GM12878 (cell line): ENCODE data around the gene GUK1. TPM values are rescaled to one million over a fixed set of nuclear protein-coding genes. Genes with fewer than 3 reads are reported as not detected.
A peak's percentile ranks its signal among the peaks of the same experiment; 100 is the strongest.

Source experiments
- BCL11A ChIP-seq: IDR thresholded peaks from 2 replicates; pipeline ENCODE4 v1.6.1; 2011; ENCODE audit warnings: low read depth, low read length
- CBX3 ChIP-seq: fragments of 200-600 bp; sonication (generic); IDR thresholded peaks from 2 replicates; pipeline ENCODE4 v1.6.1; 2016; ENCODE audit warnings: low read depth, borderline replicate concordance
- CHD1 ChIP-seq: IDR thresholded peaks from 2 replicates; pipeline ENCODE4 v1.6.1; 2012; ENCODE audit warnings: low read depth, low read length, improper control_type of control experiment
- CHD2 ChIP-seq: IDR thresholded peaks from 2 replicates; pipeline ENCODE4 v1.6.1; 2011; ENCODE audit warnings: low read depth, low read length, improper control_type of control experiment, borderline replicate concordance
- CREM ChIP-seq: IDR thresholded peaks from 2 replicates; pipeline ENCODE4 v1.6.1; 2014; ENCODE audit warnings: antibody characterized with exemption, low read depth
- HCFC1 ChIP-seq: fragments of 150-350 bp; IDR thresholded peaks from 2 replicates; pipeline ENCODE4 v1.6.1; 2014; ENCODE audit warnings: low read length
- MEF2A ChIP-seq: IDR thresholded peaks from 2 replicates; pipeline ENCODE4 v1.6.1; 2011; ENCODE audit warnings: low read depth, mild to moderate bottlenecking, low read length, moderate library complexity; ENCODE audit not compliant: insufficient read depth
- MTA3 ChIP-seq: IDR thresholded peaks from 2 replicates; pipeline ENCODE4 v1.6.1; 2012; ENCODE audit warnings: low read length, inconsistent platforms, borderline replicate concordance
- MYB ChIP-seq: fragments of 150-350 bp; IDR thresholded peaks from 2 replicates; pipeline ENCODE4 v1.6.1; 2014; ENCODE audit warnings: mild to moderate bottlenecking, low read depth, low read length, borderline replicate concordance
- SIN3A ChIP-seq: IDR thresholded peaks from 2 replicates; pipeline ENCODE4 v1.6.1; 2012; ENCODE audit warnings: low read depth, low read length, improper control_type of control experiment
- SMC3 ChIP-seq: IDR thresholded peaks from 2 replicates; pipeline ENCODE4 v1.6.1; 2011; ENCODE audit warnings: low read length, improper control_type of control experiment, borderline replicate concordance
- TAF1 ChIP-seq: IDR thresholded peaks from 2 replicates; pipeline ENCODE4 v1.6.1; 2011; ENCODE audit warnings: mild to moderate bottlenecking, low read depth, low read length, borderline replicate concordance
- ZNF217 ChIP-seq: fragments of 450-650 bp; IDR thresholded peaks from 2 replicates; pipeline ENCODE4 v1.6.1; 2017; ENCODE audit warnings: antibody characterized with exemption, mild to moderate bottlenecking
- polyA plus RNA-seq, 11 experiments: library from polyadenylated mRNA; depleted of rRNA in 4 of 11; unstranded in 6 of 11; stranded (reverse) in 5 of 11; fragments of >200 nt; fragmentation: Nextera tagmentation in 4 of 11; fragmentation: Illumina TruSeq in 1 of 11; extraction: Ambion mirVana in 4 of 11; extraction: Trizol in 1 of 11; gene quantifications; 1 replicate in 1 of 11; 2 replicates in 10 of 11; pipeline versions ENCODE4 v1.2.1 to v1.2.3, GENCODE V29; 2011 to 2016; ENCODE audit warnings: inconsistent platforms in 2 of 11, missing spikeins in 2 of 11, low read depth in 1 of 11
- total RNA-seq, 4 experiments: library from RNA; depleted of rRNA in 3 of 4; stranded (reverse); fragments of >200 nt in 3 of 4; fragmentation: Illumina TruSeq in 1 of 4; extraction: Trizol in 1 of 4; gene quantifications; 2 replicates each; pipeline versions ENCODE4 v1.2.1 to v1.2.3, GENCODE V29; 2013 to 2021
- TF ChIP-seq, protein P1 (sequence below): fragments of 450-650 bp; IDR thresholded peaks from 2 replicates; pipeline ENCODE4 v1.6.1; 2017; ENCODE audit warnings: mild to moderate bottlenecking, moderate library complexity
- TF ChIP-seq, protein P2 (sequence below): IDR thresholded peaks from 2 replicates; pipeline ENCODE4 v1.6.1; 2012; ENCODE audit warnings: improper control_type of control experiment, low read depth, low read length; ENCODE audit not compliant: insufficient replicate concordance
- TF ChIP-seq, protein P3 (sequence below): fragments of 150-350 bp; IDR thresholded peaks from 2 replicates; pipeline ENCODE4 v1.6.1; 2014; ENCODE audit warnings: mild to moderate bottlenecking, low read depth, low read length

The GUK1 gene
- total and polyA plus RNA-seq, 10 of the 15 experiments (the other 5 are each of a cell fraction or from before 2014, with no cell fraction given), result 6.3 to 357 (median 203) TPM

DNA sequence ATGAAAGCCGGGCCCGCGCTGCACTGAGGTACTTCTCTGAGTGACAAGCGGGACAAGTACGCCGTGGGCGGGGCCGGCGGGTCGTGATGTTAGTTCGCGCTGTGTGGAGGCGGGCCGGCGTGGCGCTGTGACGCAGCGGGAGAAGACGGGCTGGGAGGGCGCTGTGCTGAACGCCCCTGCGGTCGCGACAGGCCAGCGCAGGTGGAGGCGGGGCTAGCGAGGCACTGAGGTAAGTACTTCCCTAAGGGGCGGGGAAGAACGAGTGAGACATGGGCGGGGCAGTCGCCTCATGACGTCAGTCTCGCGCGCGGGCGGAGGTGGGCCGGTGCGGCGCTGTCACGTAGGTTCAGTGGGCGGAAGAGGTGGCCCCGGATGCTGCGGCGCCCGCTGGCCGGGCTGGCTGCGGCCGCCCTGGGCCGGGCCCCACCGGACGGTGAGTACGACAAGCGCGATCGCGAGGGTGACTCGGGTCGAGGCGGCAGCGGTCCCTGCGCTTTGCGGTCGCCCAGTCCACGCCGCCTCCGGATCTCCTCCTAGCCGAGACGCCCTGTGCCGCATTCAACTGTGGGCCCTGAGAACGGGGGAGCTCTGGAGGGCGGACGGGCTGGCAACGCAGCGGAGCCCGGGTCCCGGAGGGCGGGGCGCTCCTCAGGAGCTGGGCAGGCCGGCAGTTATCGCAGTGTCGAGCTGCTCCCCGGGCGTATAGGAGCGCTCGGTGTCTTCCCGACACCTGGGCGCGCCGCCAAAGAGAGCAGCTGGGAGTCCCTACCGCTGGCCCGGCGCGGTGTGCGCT, at the start of gene GUK1 (continued):
- TF ChIP-seq ZNF217, result no peak
- TF ChIP-seq, protein P1, sequence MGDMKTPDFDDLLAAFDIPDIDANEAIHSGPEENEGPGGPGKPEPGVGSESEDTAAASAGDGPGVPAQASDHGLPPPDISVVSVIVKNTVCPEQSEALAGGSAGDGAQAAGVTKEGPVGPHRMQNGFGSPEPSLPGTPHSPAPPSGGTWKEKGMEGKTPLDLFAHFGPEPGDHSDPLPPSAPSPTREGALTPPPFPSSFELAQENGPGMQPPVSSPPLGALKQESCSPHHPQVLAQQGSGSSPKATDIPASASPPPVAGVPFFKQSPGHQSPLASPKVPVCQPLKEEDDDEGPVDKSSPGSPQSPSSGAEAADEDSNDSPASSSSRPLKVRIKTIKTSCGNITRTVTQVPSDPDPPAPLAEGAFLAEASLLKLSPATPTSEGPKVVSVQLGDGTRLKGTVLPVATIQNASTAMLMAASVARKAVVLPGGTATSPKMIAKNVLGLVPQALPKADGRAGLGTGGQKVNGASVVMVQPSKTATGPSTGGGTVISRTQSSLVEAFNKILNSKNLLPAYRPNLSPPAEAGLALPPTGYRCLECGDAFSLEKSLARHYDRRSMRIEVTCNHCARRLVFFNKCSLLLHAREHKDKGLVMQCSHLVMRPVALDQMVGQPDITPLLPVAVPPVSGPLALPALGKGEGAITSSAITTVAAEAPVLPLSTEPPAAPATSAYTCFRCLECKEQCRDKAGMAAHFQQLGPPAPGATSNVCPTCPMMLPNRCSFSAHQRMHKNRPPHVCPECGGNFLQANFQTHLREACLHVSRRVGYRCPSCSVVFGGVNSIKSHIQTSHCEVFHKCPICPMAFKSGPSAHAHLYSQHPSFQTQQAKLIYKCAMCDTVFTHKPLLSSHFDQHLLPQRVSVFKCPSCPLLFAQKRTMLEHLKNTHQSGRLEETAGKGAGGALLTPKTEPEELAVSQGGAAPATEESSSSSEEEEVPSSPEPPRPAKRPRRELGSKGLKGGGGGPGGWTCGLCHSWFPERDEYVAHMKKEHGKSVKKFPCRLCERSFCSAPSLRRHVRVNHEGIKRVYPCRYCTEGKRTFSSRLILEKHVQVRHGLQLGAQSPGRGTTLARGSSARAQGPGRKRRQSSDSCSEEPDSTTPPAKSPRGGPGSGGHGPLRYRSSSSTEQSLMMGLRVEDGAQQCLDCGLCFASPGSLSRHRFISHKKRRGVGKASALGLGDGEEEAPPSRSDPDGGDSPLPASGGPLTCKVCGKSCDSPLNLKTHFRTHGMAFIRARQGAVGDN, result no peak; the same call in 1 of the 2 replicates
- TF ChIP-seq MTA3, result no peak
- no peak for TF ChIP-seq CBX3
- no peak for TF ChIP-seq MEF2A
- TF ChIP-seq HCFC1, result peak; percentile 66
- peak; percentile 53 for TF ChIP-seq TAF1
- TF ChIP-seq, protein P2, sequence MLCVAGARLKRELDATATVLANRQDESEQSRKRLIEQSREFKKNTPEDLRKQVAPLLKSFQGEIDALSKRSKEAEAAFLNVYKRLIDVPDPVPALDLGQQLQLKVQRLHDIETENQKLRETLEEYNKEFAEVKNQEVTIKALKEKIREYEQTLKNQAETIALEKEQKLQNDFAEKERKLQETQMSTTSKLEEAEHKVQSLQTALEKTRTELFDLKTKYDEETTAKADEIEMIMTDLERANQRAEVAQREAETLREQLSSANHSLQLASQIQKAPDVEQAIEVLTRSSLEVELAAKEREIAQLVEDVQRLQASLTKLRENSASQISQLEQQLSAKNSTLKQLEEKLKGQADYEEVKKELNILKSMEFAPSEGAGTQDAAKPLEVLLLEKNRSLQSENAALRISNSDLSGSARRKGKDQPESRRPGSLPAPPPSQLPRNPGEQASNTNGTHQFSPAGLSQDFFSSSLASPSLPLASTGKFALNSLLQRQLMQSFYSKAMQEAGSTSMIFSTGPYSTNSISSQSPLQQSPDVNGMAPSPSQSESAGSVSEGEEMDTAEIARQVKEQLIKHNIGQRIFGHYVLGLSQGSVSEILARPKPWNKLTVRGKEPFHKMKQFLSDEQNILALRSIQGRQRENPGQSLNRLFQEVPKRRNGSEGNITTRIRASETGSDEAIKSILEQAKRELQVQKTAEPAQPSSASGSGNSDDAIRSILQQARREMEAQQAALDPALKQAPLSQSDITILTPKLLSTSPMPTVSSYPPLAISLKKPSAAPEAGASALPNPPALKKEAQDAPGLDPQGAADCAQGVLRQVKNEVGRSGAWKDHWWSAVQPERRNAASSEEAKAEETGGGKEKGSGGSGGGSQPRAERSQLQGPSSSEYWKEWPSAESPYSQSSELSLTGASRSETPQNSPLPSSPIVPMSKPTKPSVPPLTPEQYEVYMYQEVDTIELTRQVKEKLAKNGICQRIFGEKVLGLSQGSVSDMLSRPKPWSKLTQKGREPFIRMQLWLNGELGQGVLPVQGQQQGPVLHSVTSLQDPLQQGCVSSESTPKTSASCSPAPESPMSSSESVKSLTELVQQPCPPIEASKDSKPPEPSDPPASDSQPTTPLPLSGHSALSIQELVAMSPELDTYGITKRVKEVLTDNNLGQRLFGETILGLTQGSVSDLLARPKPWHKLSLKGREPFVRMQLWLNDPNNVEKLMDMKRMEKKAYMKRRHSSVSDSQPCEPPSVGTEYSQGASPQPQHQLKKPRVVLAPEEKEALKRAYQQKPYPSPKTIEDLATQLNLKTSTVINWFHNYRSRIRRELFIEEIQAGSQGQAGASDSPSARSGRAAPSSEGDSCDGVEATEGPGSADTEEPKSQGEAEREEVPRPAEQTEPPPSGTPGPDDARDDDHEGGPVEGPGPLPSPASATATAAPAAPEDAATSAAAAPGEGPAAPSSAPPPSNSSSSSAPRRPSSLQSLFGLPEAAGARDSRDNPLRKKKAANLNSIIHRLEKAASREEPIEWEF, result no peak
- TF ChIP-seq, protein P3, sequence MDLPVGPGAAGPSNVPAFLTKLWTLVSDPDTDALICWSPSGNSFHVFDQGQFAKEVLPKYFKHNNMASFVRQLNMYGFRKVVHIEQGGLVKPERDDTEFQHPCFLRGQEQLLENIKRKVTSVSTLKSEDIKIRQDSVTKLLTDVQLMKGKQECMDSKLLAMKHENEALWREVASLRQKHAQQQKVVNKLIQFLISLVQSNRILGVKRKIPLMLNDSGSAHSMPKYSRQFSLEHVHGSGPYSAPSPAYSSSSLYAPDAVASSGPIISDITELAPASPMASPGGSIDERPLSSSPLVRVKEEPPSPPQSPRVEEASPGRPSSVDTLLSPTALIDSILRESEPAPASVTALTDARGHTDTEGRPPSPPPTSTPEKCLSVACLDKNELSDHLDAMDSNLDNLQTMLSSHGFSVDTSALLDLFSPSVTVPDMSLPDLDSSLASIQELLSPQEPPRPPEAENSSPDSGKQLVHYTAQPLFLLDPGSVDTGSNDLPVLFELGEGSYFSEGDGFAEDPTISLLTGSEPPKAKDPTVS, result no peak
- no peak for TF ChIP-seq SMC3
- peak; percentile 94 for TF ChIP-seq CREM
- 0 out of 2 replicates have a peak, but pooled peaks have one; percentile 23 for TF ChIP-seq CHD1
- TF ChIP-seq SIN3A, result peak; percentile 56
- TF ChIP-seq MYB, result no peak
- TF ChIP-seq BCL11A, result no peak
- peak; percentile 89 for TF ChIP-seq CHD2
